Left ventricle myocardium inferior (tissue), 1 donor: ENCODE measurements around the gene TEN1. TPM values are rescaled to one million over a fixed set of nuclear protein-coding genes. Genes with fewer than 3 reads are reported as not detected.

Experiments
- DNase-seq: peaks from one replicate; pipeline ENCODE4 v3.0.0-alpha.2; 2020
- H3K27ac ChIP-seq: fragments of 200-600 bp; replicated peaks from 2 replicates; pipeline ENCODE4 v1.8.0; 2021
- H3K27me3 ChIP-seq: fragments of 200-600 bp; 2 replicates; pipeline ENCODE4 v1.8.0; 2021; ENCODE audit warnings: low read depth
- H3K36me3 ChIP-seq: fragments of 200-600 bp; 2 replicates; pipeline ENCODE4 v1.8.0; 2021
- H3K4me1 ChIP-seq: fragments of 200-600 bp; 2 replicates; pipeline ENCODE4 v1.8.0; 2021
- H3K4me3 ChIP-seq: fragments of 200-600 bp; 2 replicates; pipeline ENCODE4 v1.8.0; 2021; ENCODE audit warnings: mild to moderate bottlenecking, moderate library complexity
- H3K9me3 ChIP-seq: fragments of 200-600 bp; replicated peaks from 2 replicates; pipeline ENCODE4 v1.8.0; 2021
- intact Hi-C: fragments of 100-400 bp; cut with micrococcal nuclease; formaldehyde crosslinking; loops from one replicate; pipeline ENCODE4 v1.11.0; 2022
- total RNA-seq: library from RNA; stranded (reverse); fragmentation: NEBNext Ultra II Directional; extraction: Animal tissue kit (Norgen Biotek cat#: 25700); gene quantifications from one replicate; pipeline ENCODE4 v1.2.1, GENCODE V29; 2021
- TF ChIP-seq, protein P1 (sequence below): fragments of 200-600 bp; IDR thresholded peaks from 2 replicates; pipeline ENCODE4 v1.8.0; 2021; ENCODE audit warnings: antibody characterized with exemption, mild to moderate bottlenecking, borderline replicate concordance
- donor health status: DM: no; HTN: yes; CAD: no; lungs with severe emphysema.

Gene TEN1
- total RNA-seq, 1 donor from 2014 or later: 5.3 TPM

DNA sequence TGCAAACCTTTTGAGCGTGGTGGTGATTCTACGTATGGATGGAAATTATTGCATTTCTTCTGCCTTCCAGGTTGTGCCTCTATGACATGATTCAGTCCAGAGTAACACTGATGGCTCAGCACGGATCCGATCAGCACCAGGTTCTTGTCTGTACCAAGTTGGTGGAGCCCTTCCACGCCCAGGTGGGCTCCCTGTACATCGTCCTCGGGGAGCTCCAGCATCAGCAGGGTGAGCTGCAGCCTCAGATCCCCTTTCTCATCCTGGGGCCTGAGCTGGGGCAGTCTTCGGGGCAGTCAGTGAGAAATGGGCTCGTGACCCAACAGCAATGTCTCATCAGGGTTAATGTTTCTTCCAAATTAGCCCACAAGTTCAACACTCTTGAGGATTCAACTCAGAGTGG lies 12.4 kb downstream of the TEN1 start:
- no peak for DNase-seq

DNA sequence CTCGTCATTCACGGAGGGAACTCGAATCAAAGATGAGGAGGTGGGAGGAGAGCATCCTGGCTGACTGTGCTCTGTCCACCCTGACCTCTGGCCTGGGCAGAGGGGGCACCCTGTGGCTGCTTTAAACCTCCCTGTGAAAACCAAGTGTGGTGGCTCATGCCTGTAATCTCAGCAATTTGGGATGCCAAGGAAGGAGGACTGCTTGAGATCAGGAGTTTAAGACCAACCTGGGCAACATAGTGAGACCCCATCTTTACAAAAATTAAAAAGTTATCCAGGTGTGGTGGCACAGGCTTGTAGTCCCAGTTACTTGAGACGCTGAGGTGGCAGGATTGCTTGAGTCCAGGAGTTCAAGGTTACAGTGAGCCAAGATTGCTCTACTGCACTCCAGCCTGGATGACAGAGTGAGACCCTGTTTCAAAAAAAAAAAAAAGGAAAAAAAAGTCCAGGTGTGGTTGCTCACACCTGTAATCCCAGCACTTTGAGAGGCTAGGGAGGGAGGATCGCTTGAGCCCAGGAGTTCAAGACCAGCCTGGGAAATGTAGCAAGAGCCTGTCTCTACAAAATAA lies 15.8 kb downstream of the TEN1 start:
- DNase-seq: no peak
- intact Hi-C loops: no loop called here
- peaks cover 37% of the 10 kb centered on the region for H3K36me3 ChIP-seq

More for the DNA sequence above, 12.4 kb downstream of the TEN1 start:
- Histone ChIP-seq H3K27ac (no peak overlapping the region), H3K4me3 (no peak overlapping the region), H3K27me3 (no peaks in the 10 kb centered on the region), H3K4me1 (no peaks in the 10 kb centered on the region), H3K9me3 (no peaks in the 10 kb centered on the region), H3K36me3 (peaks cover 45% of the 10 kb centered on the region)
- intact Hi-C loops: no loop called here
- TF ChIP-seq, protein P1, sequence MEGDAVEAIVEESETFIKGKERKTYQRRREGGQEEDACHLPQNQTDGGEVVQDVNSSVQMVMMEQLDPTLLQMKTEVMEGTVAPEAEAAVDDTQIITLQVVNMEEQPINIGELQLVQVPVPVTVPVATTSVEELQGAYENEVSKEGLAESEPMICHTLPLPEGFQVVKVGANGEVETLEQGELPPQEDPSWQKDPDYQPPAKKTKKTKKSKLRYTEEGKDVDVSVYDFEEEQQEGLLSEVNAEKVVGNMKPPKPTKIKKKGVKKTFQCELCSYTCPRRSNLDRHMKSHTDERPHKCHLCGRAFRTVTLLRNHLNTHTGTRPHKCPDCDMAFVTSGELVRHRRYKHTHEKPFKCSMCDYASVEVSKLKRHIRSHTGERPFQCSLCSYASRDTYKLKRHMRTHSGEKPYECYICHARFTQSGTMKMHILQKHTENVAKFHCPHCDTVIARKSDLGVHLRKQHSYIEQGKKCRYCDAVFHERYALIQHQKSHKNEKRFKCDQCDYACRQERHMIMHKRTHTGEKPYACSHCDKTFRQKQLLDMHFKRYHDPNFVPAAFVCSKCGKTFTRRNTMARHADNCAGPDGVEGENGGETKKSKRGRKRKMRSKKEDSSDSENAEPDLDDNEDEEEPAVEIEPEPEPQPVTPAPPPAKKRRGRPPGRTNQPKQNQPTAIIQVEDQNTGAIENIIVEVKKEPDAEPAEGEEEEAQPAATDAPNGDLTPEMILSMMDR: no peak

DNA sequence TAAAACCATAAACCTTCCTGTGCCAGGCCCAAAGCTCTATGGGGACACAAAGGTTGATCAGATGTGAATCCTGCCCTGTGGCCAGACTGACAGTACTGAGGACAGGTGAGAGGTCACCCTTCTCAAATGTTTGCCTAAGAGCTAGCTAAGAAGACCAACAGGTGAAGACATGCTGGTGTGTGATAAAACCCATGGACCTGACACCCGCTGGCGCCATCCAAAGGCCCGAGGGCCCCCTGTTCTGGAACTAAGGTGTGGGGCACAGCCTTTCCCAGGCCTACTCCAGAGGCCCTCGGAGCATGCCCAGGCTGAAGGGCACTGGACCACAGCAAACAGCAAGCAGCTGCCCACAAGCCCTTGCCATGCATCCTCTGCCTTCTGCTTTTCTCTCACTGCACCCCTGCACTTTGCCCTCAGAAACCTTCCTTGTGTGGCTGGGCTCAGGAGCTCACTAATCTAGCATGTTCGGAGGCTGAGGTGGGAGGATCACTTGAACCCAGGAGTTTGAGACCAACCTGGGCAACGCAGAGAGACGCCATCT lies 16.4 kb downstream of the TEN1 start:
- intact Hi-C loops: no loop called here
- H3K27ac ChIP-seq: no peak overlapping the region
- peaks cover 12% of the 10 kb centered on the region for H3K4me1 ChIP-seq
- H3K36me3 ChIP-seq: peaks cover 37% of the 10 kb centered on the region
- H3K9me3 ChIP-seq: no peaks in the 10 kb centered on the region
- no peaks in the 10 kb centered on the region for H3K27me3 ChIP-seq
- DNase-seq: no peak
- TF ChIP-seq, protein P1: no peak
- H3K4me3 ChIP-seq: no peak overlapping the region

More for the DNA sequence above, 15.8 kb downstream of the TEN1 start:
- Histone ChIP-seq H3K27ac (no peak overlapping the region), H3K4me1 (peaks cover 12% of the 10 kb centered on the region), H3K9me3 (no peaks in the 10 kb centered on the region), H3K27me3 (no peaks in the 10 kb centered on the region), H3K4me3 (no peak overlapping the region)
- TF ChIP-seq, protein P1: no peak

DNA sequence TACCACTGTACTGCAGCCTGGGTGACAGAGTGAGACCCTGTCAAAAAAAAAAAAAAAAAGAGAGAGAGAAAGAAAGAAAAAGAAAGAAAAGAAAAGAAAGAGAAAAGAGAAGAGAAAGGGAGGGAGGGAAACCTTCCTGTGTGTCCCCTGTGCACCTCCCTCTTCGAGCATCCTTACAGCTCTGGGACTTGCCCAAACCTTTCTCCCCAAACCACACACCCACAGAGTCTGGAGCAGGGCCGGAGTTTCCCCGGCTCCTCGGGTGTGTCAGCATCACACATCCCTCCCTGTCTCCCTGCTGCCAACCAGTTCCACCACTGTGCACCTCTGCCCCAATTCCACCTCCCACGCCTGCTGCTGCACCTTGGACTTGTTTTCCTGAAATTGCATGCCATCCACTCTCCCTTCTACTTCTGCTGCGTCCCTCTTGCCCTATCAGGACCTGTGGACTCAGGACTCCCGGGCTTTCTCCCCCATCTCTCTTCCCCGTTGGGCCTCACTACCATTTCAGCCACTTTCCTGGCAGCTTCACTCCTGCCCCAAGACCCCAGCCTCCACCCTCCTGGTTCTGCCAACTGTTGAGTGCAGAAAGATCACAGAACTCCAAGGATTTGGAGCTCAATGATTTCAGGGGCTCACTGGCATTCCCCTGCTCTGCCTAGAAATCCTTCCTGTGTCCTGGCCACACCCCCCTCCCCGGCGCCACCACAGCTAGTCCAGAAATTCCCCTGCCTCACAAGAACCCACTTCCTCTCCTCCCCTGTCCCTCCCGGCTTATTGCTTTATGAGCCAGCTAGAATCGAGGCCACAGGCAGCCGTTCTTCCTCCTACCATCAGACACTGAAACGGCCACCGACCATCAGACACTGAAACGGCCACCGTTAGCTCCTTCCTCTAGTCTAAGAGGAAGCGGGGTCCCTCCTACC lies 17.9 kb downstream of the TEN1 start:
- peak overlapping the region; percentile 30 for H3K27ac ChIP-seq

DNA sequence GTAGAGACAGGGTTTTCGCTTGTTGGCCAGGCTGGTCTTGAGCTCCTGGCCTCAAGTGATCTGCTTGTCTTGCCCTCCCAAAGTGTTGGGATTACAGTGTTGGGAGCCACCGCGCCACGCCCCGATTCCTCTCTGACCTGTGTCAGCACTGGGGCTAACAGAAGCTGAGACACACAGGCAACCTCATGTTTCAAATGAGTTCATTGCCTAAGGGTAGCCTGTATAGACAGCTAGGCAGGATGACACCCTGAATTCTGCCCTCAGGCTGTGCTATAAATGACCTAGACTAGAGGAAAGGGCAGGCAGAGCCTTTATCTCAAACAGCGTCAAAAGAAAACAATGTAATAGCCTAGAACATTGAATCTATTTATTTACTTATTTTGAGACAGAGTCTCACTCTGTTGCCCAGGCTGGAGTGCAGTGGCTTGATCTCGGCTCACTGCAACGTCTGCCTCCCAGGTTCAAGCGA lies 19.3 kb downstream of the TEN1 start:
- H3K4me1 ChIP-seq: peaks cover 16% of the 10 kb centered on the region
- no peak overlapping the region for H3K4me3 ChIP-seq
- no peak overlapping the region for H3K27ac ChIP-seq
- TF ChIP-seq, protein P1: no peak
- no peaks in the 10 kb centered on the region for H3K27me3 ChIP-seq
- no peaks in the 10 kb centered on the region for H3K9me3 ChIP-seq
- intact Hi-C loops: no loop called here
- peaks cover 17% of the 10 kb centered on the region for H3K36me3 ChIP-seq
- no peak for DNase-seq

More for the DNA sequence above, 17.9 kb downstream of the TEN1 start:
- H3K27me3 ChIP-seq: no peaks in the 10 kb centered on the region
- H3K4me3 ChIP-seq: no peak overlapping the region
- intact Hi-C loops: no loop called here
- TF ChIP-seq, protein P1: no peak
- no peaks in the 10 kb centered on the region for H3K9me3 ChIP-seq
- peaks cover 24% of the 10 kb centered on the region for H3K36me3 ChIP-seq
- H3K4me1 ChIP-seq: peaks cover 12% of the 10 kb centered on the region
- no peak for DNase-seq
